OCI-LY3 (cell line): ENCODE measurements around the gene ZER1.

Source experiments
- H2AFZ ChIP-seq: fragments of 200-600, 300-600 bp; shearing (Covaris generic); 2 replicates; pipeline ENCODE4 v1.6.0; 2014; ENCODE audit warnings: antibody characterized with exemption, low read depth, low read length
- H3K27ac ChIP-seq: fragments of 200-600, 300-600 bp; sonication (generic); 2 replicates; pipeline ENCODE4 v1.5.1; 2014; ENCODE audit warnings: mild to moderate bottlenecking, low read length, moderate library complexity, mixed read lengths
- H3K27me3 ChIP-seq: fragments of 200-600, 300-600 bp; sonication (generic); 2 replicates; pipeline ENCODE4 v1.6.1; 2014; ENCODE audit warnings: low read depth, low read length, mixed read lengths
- H3K36me3 ChIP-seq: fragments of 200-600, 300-600 bp; sonication (generic); replicated peaks from 2 replicates; pipeline ENCODE3; 2014; ENCODE audit warnings: low read depth, low read length, mixed read lengths
- H3K4me1 ChIP-seq: fragments of 300-600, 200-600 bp; sonication (generic); 2 replicates; pipeline ENCODE4 v1.6.1; 2014; ENCODE audit warnings: low read length, mixed read lengths
- H3K4me2 ChIP-seq: fragments of 200-600, 300-600 bp; sonication (generic); 2 replicates; pipeline ENCODE4 v1.6.1; 2014; ENCODE audit warnings: low read length, mixed read lengths
- H3K4me3 ChIP-seq: fragments of 300-600, 200-600 bp; sonication (generic); 2 replicates; pipeline ENCODE4 v1.5.1; 2014; ENCODE audit warnings: antibody characterized with exemption, mild to moderate bottlenecking, low read length, moderate library complexity
- H3K79me2 ChIP-seq: fragments of 300-600, 200-600 bp; shearing (Covaris generic); 2 replicates; pipeline ENCODE4 v1.6.1; 2014; ENCODE audit warnings: mild to moderate bottlenecking, low read length, mixed read lengths
- H3K9ac ChIP-seq: fragments of 300-600, 200-600 bp; shearing (Covaris generic); 2 replicates; pipeline ENCODE4 v1.6.0; 2014; ENCODE audit warnings: mild to moderate bottlenecking, low read length, moderate library complexity
- H3K9me3 ChIP-seq: fragments of 200-600, 300-600 bp; shearing (Covaris generic); 2 replicates; pipeline ENCODE4 v1.6.1; 2014; ENCODE audit warnings: low read length, mixed read lengths; ENCODE audit not compliant: insufficient read depth
- H4K20me1 ChIP-seq: fragments of 200-600, 300-600 bp; sonication (generic); 2 replicates; pipeline ENCODE4 v1.6.1; 2016; ENCODE audit warnings: low read length, mixed read lengths; ENCODE audit not compliant: insufficient read depth
- EZH2phosphoT487 ChIP-seq: fragments of 200-600 bp; shearing (Covaris generic); IDR thresholded peaks from 2 replicates; pipeline ENCODE4 v1.6.1; 2018; ENCODE audit warnings: antibody characterized with exemption, mixed run types, low read depth
- TF ChIP-seq, protein P1 (sequence below): fragments of 200-600, 300-600 bp; sonication (generic); IDR thresholded peaks from 2 replicates; pipeline ENCODE4 v1.5.1; 2014; ENCODE audit warnings: antibody characterized with exemption, low read length, low read depth

The ZER1 gene

DNA sequence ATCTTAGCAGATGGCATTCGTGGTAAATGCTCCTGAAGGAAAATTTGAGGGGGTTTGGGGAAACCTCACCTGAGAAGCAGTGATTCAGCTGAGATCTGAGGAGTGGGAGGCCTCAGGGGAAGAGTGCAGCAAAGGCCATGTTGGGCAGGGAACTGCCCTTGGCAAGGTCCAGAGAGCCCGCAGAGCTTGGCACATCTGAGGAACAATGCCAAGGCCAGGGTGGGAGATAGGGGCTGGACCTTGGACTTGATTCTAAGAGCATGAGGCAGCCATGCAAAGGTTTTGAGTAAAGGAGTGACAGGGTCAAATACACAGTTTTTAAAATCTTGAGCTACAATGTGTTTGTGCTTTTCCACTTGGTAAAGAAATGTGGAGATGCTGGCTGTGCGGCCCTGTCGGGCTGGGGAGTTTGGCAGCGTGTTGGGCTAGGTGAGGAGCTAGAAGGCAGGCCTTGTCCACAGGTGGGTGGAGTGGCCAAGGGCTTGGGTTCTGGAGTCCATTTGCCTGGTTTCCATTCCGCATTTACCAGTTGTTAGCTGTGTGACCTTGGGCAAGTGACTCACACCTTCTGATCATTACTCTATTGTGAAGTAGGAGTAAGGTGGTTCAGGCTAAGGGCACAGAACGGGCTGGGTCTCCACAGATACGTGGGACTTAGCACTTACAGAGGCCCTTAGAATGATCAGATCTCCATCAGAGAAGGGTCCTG, 21.4 kb upstream of the ZER1 start:
- Histone ChIP-seq H3K4me2 (no peak overlapping the region), H3K27me3 (no peaks in the 10 kb centered on the region), H3K79me2 (peaks cover 5% of the 10 kb centered on the region), H2AFZ (no peak overlapping the region), H3K27ac (no peak overlapping the region), H3K4me1 (peaks cover 3% of the 10 kb centered on the region), H4K20me1 (no peaks in the 10 kb centered on the region), H3K9me3 (no peaks in the 10 kb centered on the region), H3K36me3 (peaks cover 13% of the 10 kb centered on the region), H3K9ac (no peak overlapping the region), H3K4me3 (no peak overlapping the region)
- no peak for TF ChIP-seq EZH2phosphoT487

DNA sequence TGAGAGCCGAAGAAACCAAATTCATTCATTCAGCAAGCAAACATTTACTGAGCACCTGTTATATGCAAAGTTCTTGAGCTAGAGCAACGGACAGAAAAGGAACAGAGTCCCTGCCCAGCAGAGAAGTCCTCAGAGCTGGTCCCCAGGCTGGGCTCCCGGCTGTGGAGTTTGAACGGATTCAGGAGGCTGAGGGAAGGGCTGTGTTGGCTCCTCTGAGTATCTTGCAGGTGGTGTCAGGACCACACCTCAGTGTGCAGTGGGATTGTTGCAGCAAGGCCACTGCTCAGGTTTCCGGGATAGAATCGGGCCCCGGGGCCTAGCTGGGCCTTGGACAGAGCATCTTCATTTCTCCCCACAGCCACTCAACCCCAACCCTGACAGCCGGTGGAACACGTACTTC, 20.4 kb upstream of the ZER1 start:
- Histone ChIP-seq H3K27me3 (no peaks in the 10 kb centered on the region), H3K4me3 (no peak overlapping the region), H3K9ac (no peak overlapping the region), H3K79me2 (peaks cover 15% of the 10 kb centered on the region), H2AFZ (no peak overlapping the region), H4K20me1 (no peaks in the 10 kb centered on the region), H3K4me1 (peaks cover 8% of the 10 kb centered on the region), H3K27ac (no peak overlapping the region), H3K36me3 (peaks cover 13% of the 10 kb centered on the region), H3K9me3 (no peaks in the 10 kb centered on the region), H3K4me2 (no peak overlapping the region)
- no peak for TF ChIP-seq EZH2phosphoT487
- TF ChIP-seq, protein P1, sequence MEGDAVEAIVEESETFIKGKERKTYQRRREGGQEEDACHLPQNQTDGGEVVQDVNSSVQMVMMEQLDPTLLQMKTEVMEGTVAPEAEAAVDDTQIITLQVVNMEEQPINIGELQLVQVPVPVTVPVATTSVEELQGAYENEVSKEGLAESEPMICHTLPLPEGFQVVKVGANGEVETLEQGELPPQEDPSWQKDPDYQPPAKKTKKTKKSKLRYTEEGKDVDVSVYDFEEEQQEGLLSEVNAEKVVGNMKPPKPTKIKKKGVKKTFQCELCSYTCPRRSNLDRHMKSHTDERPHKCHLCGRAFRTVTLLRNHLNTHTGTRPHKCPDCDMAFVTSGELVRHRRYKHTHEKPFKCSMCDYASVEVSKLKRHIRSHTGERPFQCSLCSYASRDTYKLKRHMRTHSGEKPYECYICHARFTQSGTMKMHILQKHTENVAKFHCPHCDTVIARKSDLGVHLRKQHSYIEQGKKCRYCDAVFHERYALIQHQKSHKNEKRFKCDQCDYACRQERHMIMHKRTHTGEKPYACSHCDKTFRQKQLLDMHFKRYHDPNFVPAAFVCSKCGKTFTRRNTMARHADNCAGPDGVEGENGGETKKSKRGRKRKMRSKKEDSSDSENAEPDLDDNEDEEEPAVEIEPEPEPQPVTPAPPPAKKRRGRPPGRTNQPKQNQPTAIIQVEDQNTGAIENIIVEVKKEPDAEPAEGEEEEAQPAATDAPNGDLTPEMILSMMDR: no peak

DNA sequence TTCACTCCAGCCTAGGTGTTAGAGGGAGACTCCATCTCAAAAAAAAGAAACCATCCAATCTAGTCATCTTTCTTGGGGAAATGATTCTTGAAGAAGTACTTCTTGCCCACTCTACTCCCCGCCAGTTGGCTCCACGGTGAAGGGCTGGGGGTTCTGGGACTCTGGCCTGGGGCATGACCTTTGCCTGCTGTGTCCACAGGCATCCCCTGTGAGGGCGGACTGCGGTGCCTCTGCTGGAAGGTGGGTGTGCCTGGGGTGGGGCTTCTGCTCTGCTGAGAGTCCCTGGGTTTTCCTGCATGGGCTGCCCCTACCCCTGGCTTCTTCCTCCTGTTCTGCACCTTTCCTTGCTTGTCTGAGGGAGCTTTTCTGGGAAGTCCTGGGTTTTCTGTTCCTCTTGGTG, 18.8 kb upstream of the ZER1 start:
- no peak overlapping the region for H3K9ac ChIP-seq
- no peak overlapping the region for H3K27ac ChIP-seq
- H3K27me3 ChIP-seq: no peaks in the 10 kb centered on the region
- H3K9me3 ChIP-seq: no peaks in the 10 kb centered on the region
- peaks cover 16% of the 10 kb centered on the region for H3K79me2 ChIP-seq
- peaks cover 13% of the 10 kb centered on the region for H3K4me1 ChIP-seq
- H3K4me3 ChIP-seq: no peak overlapping the region
- H3K36me3 ChIP-seq: peaks cover 13% of the 10 kb centered on the region
- H2AFZ ChIP-seq: no peak overlapping the region
- TF ChIP-seq EZH2phosphoT487: no peak
- TF ChIP-seq, protein P1: no peak
- H3K4me2 ChIP-seq: no peak overlapping the region
- no peaks in the 10 kb centered on the region for H4K20me1 ChIP-seq

DNA sequence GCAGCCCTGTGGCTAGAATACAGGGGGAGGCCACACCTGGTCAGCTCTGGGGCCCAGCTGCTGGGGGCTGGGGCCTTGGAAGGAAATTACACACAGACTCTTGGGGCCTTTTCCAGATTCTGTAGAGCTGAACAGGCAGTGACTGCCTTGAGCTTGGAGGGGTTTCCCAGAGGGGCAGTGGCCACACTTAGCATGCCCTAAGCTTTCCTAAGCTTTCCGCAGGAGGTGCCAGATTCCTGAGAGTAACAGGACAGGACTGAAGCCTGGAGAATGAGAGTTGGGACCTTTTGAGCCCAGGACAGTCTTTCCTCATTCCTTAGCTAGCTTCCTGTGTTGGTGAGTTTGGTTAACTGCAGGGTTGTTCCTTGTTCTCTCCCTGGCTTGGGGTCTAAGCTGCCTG, 16.7 kb upstream of the ZER1 start:
- peaks cover 18% of the 10 kb centered on the region for H3K4me1 ChIP-seq
- no peak overlapping the region for H3K9ac ChIP-seq
- H2AFZ ChIP-seq: no peak overlapping the region
- H3K27ac ChIP-seq: no peak overlapping the region
- H3K27me3 ChIP-seq: no peaks in the 10 kb centered on the region
- H3K4me3 ChIP-seq: peak overlapping the region; percentile 92; the same call in 1 of the 2 replicates
- no peak for TF ChIP-seq EZH2phosphoT487
- TF ChIP-seq, protein P1: no peak
- H3K4me2 ChIP-seq: peak overlapping the region; percentile 94
- H3K79me2 ChIP-seq: peaks cover 16% of the 10 kb centered on the region
- no peaks in the 10 kb centered on the region for H4K20me1 ChIP-seq
- no peaks in the 10 kb centered on the region for H3K9me3 ChIP-seq
- H3K36me3 ChIP-seq: peaks cover 10% of the 10 kb centered on the region
